NCI-H1092 (cell line): ENCODE data around the gene MTHFR.

Source experiments
- DNase-seq: peaks from one replicate; lab custom pipeline; 2025; lab: John Stamatoyannopoulos, UW

Gene MTHFR

DNA sequence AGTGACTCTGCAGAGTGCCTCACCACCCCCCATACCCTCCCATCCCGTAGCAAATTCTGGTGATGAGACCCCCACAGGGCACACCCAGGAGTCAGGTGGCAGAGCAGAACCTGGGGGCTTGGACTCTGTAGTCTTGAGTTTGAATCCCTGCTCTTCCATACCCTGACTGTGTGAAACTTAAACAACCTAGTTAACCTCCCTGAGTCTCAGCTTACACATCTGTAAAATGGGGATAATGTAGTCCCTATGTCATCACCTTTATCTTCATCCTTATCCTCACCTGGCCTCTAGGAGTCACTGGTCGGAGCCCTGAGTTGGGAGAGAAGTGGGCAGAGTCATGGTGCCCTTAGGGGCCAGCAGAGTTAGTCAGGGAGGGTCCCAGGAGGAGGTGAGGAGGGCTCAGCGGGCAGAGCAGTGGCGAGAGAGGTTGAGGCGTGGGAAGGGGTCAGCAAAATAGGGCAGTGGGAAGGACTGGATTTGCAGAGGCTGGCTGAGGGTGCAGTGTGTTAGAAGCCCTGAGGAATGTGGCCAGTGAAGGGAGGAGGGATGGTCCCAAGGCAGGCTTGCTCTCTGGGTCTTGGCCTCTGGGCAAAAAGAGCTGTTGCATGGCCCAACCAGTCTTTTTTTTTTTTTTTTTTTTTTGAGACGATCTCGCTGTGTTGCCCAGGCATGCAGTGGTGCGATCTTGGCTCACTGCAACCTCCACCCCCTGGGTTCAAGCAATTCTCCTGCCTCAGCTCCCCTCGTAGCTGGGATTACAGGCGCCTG, 25.2 kb downstream of the MTHFR start:
- DNase-seq: no peak

DNA sequence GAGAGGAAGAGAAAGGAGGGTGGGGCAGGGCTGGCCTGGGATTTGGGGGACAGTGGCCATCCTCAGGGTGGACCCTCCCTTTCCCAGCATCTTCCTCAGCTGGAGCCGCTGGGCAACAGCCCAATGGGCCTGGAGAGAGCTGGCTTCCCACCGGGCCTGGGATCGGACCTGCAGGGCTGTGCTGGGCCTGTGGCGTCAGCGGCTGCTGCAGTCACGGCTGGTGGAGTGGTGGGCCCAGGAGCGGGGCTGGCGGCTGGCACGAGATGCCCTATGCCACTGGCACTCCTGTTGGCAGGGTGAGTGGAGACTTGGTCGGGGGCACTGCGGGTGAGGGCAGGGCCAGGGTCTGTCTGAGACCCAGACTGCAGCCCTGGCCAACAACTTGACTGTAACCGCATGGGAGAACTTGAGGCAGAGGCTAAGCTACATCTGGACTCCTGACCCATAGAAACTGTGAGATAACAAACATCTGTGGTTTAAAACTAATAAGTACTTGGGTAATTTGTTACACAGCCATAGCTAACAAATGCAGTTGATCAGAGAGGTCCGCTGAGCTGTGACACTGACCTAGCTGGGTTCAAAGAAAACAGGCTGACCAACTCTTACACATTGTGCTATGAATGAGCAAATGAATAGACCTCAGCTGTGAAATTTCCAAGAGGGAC, 25.9 kb downstream of the MTHFR start:
- DNase-seq: no peak

DNA sequence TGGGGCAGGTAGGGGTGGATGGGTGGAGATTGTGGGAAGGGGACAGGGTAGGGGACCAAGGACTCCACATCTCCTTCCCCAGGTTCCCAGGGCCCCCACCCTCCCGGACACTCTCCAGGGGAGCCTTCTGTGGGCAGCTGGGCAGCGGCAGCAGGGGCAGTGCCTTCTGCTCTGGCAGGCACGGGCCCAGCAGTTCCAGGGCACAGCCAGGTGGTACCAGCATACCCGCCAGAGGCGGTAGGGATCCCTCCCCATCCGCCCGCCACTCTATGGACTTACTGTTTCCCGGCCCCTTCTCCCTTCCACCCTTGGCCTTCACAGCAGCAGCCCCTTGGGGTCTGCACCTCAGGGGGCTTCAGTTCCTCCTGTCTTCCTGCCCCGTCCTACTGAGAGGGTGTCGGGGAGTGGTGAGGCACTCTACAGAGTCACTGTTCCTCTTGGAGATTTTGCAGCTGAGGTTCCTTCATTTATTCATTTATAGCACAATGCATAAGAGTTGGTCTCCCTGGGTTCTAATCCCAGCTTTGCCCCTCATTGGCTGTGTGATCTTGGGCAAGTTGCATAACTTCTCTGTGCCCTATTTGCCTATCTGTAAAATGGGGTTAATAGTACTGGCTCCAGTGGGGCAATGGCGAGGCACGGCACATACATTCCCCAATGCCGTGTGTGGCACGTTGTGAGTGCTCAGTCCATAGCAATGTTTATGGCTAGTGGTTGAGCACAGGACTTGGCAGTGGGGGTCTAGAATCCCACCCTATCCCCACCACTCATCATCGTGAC, 26.7 kb downstream of the MTHFR start:
- DNase-seq: no peak

DNA sequence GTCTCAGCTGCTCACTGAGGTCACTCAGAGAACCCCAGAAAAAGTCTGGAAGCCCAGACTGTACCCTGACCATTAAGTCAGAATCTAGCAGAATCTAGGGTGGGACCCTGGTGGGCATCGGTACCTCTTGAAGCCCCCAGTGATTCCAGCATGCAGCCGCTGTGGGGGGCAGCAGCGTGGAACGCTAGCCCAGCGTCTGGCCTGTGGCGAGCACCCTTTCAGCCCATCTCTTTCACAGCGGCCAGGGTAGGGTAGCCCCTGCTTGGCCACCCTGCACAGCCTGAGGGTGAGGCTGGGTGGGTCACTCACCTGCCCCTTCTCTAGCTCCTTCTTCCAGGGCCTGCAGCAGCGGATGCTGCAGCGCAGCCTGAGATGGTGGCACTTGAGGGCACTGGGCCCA, 27.4 kb downstream of the MTHFR start:
- DNase-seq: no peak

DNA sequence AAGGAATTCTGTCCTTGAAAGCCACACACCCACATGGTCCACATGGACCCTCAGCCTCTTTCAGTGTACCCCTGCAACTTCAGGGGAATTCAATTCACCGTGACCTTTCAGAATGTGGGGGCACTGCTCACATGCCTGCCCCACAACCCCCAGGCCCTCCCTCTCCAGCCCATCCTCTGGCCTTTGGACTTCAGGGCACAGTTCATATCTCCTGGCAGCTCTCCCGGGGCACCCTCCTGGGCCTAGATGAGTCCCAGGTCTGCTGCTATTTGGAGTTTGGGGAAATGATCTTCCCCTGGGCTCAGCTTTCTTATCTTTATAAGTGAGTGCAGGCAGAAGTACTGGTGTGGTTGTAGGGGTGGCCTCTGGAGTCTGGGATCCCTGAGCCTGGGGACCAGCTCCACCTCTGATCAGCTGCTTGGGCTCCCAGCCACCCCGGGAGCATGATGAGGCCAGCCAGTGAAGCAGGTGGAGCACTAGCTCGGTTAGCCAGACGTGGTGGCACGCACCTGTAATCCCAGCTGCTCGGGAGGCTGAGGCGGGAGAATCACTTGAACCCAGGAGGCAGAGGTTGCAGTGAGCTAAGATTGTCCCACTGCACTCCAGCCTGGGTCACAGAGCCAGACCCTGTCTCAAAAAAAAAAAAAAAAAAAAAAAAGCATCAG, 28.0 kb downstream of the MTHFR start:
- DNase-seq: no peak

DNA sequence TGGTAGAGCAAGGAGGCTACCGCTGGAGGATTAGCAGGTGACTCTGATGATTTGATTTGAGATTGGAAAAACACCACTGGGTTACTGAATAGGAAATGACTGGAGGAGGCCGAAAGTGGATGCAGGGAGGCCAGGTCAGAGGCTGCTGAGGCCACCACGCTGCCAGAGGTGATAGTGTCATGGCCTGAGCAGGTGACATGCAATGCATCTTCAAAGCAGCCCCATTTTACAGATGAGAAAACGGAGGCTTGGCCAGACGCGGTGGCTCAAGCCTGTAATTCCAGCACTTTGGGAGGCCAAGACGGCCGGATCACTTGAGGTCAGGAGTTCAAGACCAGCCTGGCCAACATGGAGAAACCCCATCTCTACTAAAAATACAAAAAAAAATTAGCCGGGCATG, 31.0 kb downstream of the MTHFR start:
- DNase-seq: no peak

DNA sequence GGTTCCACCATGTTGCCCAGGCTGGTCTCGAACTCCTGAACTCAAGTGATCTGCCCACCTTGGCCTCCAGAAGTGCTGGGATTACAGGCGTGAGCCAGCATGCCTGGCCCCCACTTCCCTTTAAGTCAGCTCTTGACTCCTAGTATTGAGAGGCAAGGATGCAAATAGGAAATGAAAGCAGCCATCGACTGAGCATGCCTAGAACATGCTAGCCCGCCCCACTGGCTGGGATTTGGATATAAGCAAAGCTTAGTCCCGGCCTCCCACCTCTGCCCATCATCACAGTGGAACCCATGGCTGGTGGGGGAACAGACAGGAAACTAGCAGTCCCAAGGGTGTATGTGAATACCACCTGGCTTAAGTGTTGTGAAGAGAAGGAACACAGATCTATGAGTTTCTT, 33.3 kb downstream of the MTHFR start:
- no peak for DNase-seq

DNA sequence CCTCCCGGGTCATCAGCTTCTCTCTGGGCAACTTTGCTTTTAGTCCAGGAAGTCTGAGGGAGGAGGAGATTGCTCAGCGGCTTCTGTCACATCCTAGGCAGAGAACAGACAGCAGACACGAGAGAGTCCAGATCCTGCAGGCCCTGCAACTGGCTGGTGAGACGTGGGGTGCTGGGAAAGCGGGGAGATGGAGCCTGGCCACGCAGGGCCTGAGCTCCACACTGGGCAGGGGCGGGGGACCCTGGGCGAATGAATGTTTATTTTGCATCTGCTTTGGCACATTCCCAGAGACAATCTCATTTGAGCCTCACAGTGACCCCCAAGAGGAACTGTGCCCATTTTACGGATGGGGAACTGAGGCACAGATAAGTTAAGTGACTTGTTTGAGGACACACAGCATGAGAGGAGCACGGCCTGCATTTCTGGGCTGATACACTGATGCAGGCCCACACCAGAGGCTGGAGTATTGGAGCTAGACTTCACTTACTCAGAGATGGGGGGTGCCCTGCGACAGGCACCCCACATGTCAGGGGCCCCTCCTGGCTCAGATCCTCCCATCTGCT, 34.2 kb downstream of the MTHFR start:
- no peak for DNase-seq

DNA sequence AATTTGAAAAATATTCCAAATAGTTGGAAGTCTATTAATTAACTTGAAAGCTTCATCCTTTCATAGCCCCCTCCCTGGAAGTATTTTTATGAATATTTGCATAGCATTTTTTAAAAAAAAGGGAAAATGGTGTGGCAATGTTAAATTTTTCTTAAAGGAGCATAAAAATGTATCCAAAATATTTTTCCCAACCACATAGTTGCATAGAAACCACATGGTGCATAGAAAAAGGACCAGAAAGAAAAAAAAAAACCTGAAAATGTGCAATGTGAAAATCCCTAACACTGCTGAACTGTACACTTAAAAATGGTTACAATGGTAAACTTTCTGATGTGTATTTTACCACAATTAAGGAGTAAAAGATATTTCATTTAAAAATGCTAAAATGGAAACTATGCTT, 35.8 kb downstream of the MTHFR start:
- no peak for DNase-seq

DNA sequence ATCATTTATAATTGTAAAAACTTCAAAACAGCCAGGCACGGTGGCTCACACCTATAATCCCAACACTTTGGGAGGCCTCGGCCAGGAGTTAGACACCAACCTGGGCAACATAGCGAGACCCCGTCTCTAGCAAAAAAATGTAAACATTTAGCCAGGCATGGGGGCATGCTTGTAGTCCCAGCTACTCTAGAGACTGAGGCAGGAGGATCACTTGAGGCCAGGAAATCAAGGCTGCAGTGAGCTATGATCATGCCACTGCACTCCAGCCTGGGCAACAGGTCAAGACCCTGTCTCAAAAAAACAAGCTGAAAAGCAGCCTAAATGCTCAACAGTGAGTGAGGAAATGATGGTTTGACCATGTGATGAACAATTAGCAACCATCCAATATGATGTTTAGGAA, 36.5 kb downstream of the MTHFR start:
- no peak for DNase-seq

DNA sequence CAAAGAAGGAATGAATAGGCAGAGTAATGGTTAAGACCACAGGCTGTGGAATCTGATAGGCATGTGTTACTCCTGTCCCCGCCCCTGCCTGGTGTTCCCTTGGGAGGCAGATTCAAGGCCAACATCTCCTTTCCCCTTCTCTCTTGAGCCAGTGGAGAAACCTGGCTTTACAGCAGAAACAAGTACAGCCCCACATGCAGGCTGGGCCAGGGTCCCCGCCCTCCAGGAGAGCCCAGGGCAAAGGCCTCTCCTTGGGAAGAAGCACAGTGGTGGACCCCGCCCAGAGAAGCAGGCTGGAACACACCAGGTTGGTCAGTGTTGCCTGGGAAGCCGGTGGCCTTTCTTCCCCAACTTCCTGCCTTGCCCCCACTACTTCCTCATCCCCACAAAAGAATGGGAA, 36.9 kb downstream of the MTHFR start:
- DNase-seq: no peak

DNA sequence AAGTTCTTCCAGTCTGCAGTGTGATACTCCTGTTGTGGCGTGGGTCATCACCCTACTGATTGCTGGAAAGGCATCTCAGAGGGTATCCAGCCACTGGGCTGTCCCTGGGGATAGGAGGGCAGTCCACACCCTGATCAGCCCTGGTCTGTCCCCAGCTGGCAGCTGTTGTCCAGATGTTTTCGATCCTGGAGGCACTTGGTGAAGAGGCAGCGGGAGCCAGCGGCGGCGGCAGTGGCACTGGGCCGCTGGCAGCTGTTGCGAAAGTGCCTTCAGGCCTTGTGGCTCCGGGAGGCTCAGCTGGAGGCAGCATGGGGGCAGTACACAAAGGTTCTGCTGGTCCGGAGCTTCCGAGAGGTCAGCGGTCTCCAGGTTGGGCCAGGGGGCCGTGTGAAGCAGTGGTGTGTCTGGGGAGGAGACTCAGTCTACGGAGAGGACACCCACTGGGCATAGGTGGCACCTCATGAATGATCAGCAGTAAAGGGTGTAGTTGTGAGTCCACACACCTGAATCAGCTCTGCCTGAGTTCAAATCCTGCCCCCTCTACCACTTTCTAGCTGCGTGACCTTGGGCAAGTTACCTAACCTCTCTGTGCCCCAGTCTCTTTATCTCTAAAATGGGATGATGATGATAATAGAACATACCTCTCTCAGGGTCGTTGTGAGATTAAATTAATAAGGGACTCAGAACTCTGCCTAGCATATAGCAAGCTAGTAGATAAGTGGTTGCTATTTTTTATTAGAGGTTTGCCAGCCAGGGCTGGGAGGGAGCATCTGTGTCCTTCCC, 37.7 kb downstream of the MTHFR start:
- no peak for DNase-seq

DNA sequence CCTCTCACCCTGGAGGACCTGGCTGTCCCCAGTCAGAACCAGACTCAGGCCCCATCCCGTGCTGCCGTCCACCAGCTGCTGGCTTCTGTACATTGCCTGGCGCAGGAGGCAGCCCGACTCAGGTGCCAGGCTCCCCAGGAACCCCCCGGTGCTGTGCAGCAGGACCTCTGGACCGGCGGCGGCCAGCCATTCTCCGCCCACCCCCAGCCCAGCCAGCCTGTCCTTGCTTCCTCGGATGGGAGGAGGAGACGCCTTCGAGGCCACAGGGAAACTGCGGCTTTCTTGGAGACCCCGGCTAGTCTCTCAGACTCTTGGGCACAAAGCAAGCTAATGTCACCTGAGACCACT, 39.4 kb downstream of the MTHFR start:
- no peak for DNase-seq

DNA sequence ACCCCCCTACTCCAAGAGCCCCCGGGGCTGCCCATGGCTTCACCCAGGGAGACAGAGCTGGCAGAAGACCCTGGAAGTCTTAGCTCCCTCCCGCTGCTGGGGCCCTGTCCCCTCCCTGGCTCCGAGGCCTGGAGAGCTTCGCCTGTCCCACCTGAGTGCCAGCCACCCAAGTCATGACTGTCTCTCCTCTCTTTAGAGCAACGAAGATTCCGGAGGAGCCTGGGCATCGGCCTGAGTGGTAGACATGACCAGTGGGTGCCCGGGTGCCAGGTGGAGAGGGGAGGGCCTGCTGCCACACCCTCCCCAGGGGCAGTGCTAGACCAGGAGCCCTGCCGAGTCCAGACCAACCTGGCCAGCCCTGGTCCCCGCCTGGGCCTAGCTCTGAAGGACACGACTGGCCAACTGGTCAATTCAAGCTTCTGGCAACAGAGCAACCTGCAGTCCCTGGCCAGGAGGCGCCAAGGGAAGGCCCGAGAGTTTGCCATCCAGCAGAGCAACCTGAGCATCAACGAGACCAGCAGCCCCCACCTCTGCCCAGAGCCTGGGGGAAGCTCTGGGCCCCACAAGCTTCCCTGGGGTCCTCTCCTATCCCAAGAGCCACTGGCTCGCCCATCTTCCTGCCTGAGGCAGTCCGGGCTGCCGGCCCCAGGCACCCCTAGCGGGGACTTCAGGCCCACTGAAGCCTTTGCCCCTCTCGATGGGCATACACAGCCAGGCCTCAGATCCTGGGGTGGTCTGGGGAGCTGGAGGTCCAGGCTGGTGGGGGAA, 39.9 kb downstream of the MTHFR start:
- DNase-seq: no peak

DNA sequence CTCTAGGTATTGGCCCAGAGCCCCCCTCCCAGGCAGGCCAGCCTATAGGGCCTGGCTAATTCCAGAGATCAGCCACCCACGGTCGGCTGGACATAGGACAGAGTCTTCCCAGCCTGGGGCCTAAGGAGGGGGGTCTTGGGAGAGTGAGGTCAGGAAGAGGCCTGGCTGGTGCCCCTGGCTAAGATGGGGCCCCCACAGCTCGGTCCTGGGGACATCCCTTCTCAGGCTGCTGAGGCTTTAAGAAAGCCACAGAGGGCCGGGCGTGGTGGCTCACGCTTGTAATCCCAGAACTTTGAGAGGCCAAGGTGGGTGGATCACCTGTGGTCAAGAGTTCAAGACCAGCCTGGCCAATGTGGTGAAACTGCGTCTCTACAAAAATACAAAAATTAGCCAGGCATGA, 41.2 kb downstream of the MTHFR start:
- DNase-seq: no peak

DNA sequence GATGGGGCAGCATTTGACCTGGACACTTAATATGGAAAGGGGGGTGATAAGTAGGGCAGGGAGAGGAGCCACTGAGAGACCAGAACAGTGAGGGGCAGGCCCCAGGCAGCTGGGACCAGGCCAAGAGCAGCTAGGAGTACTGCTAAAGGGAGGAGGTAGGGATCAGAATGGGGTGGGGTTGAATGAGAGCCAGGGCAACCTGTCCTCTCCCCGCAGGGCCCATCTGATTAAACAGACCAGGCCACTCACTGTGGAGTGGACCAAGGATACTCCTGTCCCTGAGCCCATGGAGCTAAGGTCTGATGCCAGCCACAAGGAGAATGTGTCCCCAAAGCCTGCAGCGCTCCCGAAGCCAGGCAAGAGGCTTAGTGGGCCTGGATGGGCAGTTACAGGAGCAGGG, 41.6 kb downstream of the MTHFR start:
- DNase-seq: no peak

DNA sequence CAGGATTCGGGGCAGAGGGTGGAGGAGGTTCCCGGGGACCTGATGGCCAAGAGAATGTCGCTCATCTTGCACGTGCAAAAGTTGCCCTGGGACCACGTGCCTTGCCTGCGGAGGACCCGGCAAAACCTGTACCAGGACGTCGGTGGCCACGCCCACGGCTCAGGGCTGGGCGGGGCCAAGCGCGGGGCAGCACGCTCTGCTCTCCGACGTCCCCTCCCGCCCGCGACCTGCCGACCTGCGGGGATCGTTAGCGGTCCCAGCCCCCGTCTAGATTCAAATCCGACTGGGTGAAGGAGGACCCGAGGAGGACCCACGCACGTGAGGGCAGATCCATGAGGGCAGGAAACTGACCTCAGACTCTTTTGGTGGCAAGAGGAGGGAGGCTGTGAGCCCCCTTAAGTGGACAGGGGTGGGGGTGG, 43.8 kb downstream of the MTHFR start, which contains the start of gene C1orf167:
Gene C1orf167, plus strand, starts transcription at position 206 of the 419 bp plus-strand sequence. CDS start 2,208 bp downstream, outside the sequence.
- DNase-seq: no peak

DNA sequence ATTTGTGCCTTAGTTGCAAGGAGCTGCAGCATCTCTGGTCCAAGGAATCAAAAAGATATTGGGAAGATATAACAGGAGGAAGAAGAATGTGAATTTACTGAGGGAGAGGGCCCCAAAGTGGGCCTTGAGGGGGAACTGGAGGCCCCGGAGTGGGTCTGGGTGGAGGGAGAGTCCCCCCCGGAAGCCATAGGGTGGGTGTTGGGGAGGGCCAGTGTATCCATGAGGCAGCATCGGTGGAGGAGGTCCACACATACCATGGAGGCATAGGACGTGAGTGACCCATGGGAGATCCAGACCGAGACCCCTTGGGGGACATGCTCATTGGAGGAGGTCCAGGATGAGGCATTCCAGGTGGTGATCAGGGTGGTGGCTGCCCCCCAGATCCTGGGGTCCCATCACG, 44.5 kb downstream of the MTHFR start:
- no peak for DNase-seq

DNA sequence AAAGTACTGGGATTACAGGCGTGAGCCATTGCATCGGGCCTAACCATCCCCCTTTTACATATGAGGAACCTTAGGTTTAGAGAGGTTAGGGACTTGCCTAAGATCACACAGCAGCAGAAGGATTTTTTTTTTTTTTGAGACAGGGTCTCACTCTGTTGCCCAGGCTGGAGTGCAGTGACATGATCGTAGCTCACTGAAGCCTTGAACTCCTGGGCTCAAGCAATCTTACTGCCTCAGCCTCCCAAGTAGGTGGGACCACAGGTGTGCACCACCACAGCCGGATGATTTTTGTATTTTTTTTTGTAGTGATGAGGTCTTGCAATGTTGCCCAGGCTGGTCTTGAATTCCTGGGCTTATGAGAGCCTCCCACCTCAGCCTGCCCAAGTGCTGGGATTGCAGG, 46.0 kb downstream of the MTHFR start:
- DNase-seq: no peak

DNA sequence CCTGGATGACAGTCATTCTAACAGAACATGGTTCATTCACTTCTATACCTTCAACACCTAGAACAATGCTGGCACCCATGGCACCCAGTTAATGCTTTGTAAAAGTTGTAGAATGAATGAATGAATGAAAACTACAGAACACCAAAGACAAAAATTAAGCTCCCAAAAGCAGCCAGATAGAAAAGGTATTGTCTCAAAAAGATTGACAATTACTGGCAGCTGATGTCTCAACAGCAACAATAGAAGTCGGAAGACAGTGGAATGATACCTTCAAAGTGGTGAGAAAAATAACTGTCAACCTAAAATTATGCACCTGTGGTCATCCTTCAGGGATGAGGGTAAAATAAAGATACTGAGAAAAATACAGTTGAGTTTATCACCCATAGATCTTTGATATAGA, 48.7 kb downstream of the MTHFR start:
- no peak for DNase-seq
